ENCODE data around the gene NEUROD2. TPM values are rescaled to one million over a fixed set of nuclear protein-coding genes. Genes with fewer than 3 reads are reported as not detected.

NEUROD2 gene
- total RNA-seq, 2 donors from 2014 or later, result not detected

DNA sequence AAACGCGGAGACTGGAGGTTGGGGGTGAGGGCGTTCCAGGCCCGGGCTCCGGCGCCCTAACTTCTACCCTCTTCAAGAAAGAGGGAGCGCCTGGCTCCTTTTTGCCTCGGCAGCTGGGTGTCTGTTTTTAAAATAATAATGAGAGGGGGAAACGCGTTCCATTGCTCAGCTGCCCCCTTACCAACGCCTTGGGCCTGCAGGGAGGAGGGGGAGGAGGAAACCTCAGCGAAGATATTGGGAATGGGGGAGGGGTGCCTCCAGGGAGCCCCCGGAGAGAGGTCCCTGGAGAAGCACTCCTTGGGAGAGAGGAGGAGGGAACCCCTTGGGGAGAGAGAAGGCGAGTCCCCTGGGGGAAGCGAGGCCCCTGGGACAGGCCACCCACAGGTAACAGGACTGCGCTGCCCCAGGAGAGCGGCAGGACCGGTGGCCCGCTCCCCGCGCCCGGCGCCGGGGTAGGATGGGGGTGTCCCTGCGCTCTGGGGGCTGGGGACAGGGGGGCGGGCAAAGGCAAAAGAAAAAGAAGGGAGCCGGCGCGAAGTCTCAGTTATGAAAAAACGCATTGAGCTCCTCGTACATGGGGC, 2.7 kb downstream of the NEUROD2 start:
- no peak overlapping the region for H3K27ac Mint-ChIP-seq
- TF ChIP-seq, protein P1, sequence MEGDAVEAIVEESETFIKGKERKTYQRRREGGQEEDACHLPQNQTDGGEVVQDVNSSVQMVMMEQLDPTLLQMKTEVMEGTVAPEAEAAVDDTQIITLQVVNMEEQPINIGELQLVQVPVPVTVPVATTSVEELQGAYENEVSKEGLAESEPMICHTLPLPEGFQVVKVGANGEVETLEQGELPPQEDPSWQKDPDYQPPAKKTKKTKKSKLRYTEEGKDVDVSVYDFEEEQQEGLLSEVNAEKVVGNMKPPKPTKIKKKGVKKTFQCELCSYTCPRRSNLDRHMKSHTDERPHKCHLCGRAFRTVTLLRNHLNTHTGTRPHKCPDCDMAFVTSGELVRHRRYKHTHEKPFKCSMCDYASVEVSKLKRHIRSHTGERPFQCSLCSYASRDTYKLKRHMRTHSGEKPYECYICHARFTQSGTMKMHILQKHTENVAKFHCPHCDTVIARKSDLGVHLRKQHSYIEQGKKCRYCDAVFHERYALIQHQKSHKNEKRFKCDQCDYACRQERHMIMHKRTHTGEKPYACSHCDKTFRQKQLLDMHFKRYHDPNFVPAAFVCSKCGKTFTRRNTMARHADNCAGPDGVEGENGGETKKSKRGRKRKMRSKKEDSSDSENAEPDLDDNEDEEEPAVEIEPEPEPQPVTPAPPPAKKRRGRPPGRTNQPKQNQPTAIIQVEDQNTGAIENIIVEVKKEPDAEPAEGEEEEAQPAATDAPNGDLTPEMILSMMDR (conservative IDR thresholded peaks at IDR 0.05), result no peak
- Histone ChIP-seq H3K4me3 (ENCODE audit: low read length) (no peak overlapping the region), H3K9ac (ENCODE audit: extremely low read depth, low read length, poor library complexity, severe bottlenecking) (no peak overlapping the region), H3K9me3 (ENCODE audit: control insufficient read depth, low read length) (no peaks in the 10 kb centered on the region), H3K27me3 (ENCODE audit: control insufficient read depth, insufficient read depth, low read length, poor library complexity, severe bottlenecking) (peaks cover 100% of the 10 kb centered on the region), H3K36me3 (ENCODE audit: control insufficient read depth, insufficient read depth, low read length) (no peaks in the 10 kb centered on the region), H3K4me1 (ENCODE audit: control insufficient read depth, insufficient read depth, low read length) (no peaks in the 10 kb centered on the region), H3K27ac (ENCODE audit: low read depth, low read length) (no peak overlapping the region)
- H3K36me3 Mint-ChIP-seq (ENCODE audit: low read depth), result no peaks in the 10 kb centered on the region
- H3K4me1 Mint-ChIP-seq, result peaks cover 5% of the 10 kb centered on the region
- peak; percentile 70 for DNase-seq
- WGBS, 2 experiments (ENCODE audit: insufficient coverage in 1 of 2, insufficient read length in 1 of 2), result 2 to 7% methylated on average over 3 to 31 of the region's 31 CpGs
- peak overlapping the region; percentile 26 for H3K4me3 Mint-ChIP-seq
- H3K9me3 Mint-ChIP-seq, result no peaks in the 10 kb centered on the region
- peaks cover 97% of the 10 kb centered on the region for H3K27me3 Mint-ChIP-seq (ENCODE audit: insufficient read depth)

DNA sequence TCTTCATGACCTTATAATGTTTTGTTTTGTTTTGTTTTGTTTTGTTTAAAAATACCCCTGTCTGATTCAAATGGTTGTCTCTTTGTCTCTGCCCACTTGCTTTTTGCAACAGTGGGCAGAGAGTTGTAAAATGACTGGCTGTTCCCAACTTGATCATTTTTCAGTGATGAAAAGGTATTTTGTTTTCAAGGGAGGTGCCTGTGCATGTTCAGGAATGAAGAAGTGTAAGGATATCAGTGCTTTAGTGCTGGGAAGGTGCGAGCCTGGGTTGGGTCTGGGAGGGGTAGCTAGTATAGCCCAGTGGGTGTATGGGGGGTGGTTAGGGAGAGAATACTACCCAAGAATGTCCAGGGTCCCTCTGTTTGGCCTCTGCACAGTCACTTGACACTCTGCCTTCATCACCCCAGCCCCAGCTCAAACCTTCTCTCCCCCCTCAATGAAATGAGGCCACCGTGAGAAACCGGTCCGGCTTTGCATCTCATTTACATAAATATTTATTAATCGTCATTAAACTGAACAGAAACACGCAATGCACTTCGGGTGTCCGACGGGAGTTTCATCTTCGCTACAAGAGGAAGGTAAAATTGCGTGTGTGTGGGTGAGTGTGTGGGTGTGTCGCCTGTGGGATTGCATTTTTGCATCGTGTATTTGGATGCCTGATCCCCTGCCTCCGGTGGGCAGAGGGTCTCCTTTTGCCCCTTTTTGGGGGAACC, 4.3 kb downstream of the NEUROD2 start:
- Mint-ChIP-seq H3K27ac (no peak overlapping the region), H3K9me3 (no peaks in the 10 kb centered on the region), H3K4me3 (no peak overlapping the region), H3K36me3 (ENCODE audit: low read depth) (no peaks in the 10 kb centered on the region), H3K27me3 (ENCODE audit: insufficient read depth) (peaks cover 97% of the 10 kb centered on the region), H3K4me1 (peaks cover 5% of the 10 kb centered on the region)
- TF ChIP-seq, protein P1 (conservative IDR thresholded peaks at IDR 0.05), result no peak
- 3 to 5% methylated on average over 10 to 14 of the region's 14 CpGs for WGBS, 2 experiments (ENCODE audit: insufficient coverage in 1 of 2, insufficient read length in 1 of 2)
- H3K36me3 ChIP-seq (ENCODE audit: control insufficient read depth, insufficient read depth, low read length), result no peaks in the 10 kb centered on the region
- H3K27me3 ChIP-seq (ENCODE audit: control insufficient read depth, insufficient read depth, low read length, poor library complexity, severe bottlenecking), result peaks cover 100% of the 10 kb centered on the region
- no peak overlapping the region for H3K27ac ChIP-seq (ENCODE audit: low read depth, low read length)
- H3K9me3 ChIP-seq (ENCODE audit: control insufficient read depth, low read length), result no peaks in the 10 kb centered on the region
- peak; percentile 50 for DNase-seq
- H3K4me1 ChIP-seq (ENCODE audit: control insufficient read depth, insufficient read depth, low read length), result no peaks in the 10 kb centered on the region
- no peak overlapping the region for H3K9ac ChIP-seq (ENCODE audit: extremely low read depth, low read length, poor library complexity, severe bottlenecking)
- no peak overlapping the region for H3K4me3 ChIP-seq (ENCODE audit: low read length)

DNA sequence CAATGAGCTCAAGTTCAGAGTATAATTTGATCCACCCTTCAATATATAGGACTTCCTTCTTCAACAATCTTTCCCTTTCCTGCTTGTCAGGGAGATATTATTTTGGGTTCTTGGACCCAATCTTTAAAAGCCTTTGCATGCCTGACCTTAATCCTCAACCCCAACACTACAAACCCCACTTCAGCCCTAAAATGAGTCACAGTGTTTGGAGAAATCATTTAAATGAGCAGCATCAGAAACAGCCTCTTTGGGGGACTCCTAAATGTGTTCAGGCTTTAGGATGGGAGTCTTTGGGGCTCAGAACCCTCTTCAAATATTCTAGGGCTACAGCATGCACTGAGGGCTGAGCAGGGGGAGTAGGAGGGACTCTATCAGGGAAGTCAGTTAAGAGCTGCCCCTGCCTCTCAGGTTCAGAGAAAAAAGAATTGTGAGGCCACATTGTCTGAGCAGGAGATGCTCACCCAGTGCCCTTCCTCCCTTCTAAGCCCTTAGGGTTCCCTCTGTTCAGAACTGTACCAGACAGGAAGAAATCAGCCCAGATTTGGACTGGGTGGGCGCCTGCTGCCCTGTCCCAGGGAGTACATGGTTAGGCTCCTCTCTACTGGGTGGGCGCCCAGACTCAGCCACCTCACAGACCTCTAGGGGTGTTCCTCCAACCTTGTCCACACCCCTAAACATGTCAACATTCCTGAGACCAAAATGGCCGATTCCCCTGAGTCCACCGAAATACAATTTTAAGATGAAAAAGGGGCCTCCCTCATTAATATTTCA, 5.0 kb downstream of the NEUROD2 start:
- H3K27ac ChIP-seq (ENCODE audit: low read depth, low read length), result no peak overlapping the region
- Mint-ChIP-seq H3K4me3 (no peak overlapping the region), H3K4me1 (peaks cover 5% of the 10 kb centered on the region), H3K27ac (no peak overlapping the region), H3K27me3 (ENCODE audit: insufficient read depth) (peaks cover 98% of the 10 kb centered on the region), H3K36me3 (ENCODE audit: low read depth) (no peaks in the 10 kb centered on the region), H3K9me3 (no peaks in the 10 kb centered on the region)
- H3K9ac ChIP-seq (ENCODE audit: extremely low read depth, low read length, poor library complexity, severe bottlenecking), result no peak overlapping the region
- H3K4me1 ChIP-seq (ENCODE audit: control insufficient read depth, insufficient read depth, low read length), result no peaks in the 10 kb centered on the region
- TF ChIP-seq, protein P1 (conservative IDR thresholded peaks at IDR 0.05), result no peak
- H3K36me3 ChIP-seq (ENCODE audit: control insufficient read depth, insufficient read depth, low read length), result no peaks in the 10 kb centered on the region
- WGBS, 2 experiments (ENCODE audit: insufficient coverage in 1 of 2, insufficient read length in 1 of 2), result 28 to 57% methylated on average over 1 to 4 of the region's 4 CpGs
- no peak overlapping the region for H3K4me3 ChIP-seq (ENCODE audit: low read length)
- peaks cover 100% of the 10 kb centered on the region for H3K27me3 ChIP-seq (ENCODE audit: control insufficient read depth, insufficient read depth, low read length, poor library complexity, severe bottlenecking)
- no peaks in the 10 kb centered on the region for H3K9me3 ChIP-seq (ENCODE audit: control insufficient read depth, low read length)
- peak; percentile 53 for DNase-seq

All from endodermal cell (in vitro differentiated cells).